IMR-90 (cell line): ENCODE data around the gene RAD51B. TPM values are rescaled to one million over a fixed set of nuclear protein-coding genes. Genes with fewer than 3 reads are reported as not detected.

Source experiments
- ATAC-seq: fragments of 200-7000 bp; cut with Tn5 transposase; 2 replicates; pipeline ENCODE4 v1.9.1; 2020; ENCODE audit warnings: low read depth, mild to moderate bottlenecking, moderate library complexity
- BruUV-seq: library from RNA; stranded (reverse); fragments of 400-500 nt; replicated peaks from 2 replicates; lab custom pipeline; 2021; lab: Mats Ljungman, UMichigan
- CTCF ChIA-PET: fragments of 300-600 bp; formaldehyde crosslinking; extraction: SDS; loops from one replicate; lab custom pipeline; 2021; ENCODE audit warnings: antibody characterized with exemption; lab: Yijun Ruan, JAX
- POLR2A ChIA-PET: fragments of 300-600 bp; sonication (Branson Sonifier 250); formaldehyde crosslinking; loops from one replicate; lab custom pipeline; 2022; ENCODE audit warnings: antibody characterized with exemption; ENCODE audit not compliant: unreplicated experiment; lab: Charles Lee
- DNase-seq: peaks from one replicate; pipeline ENCODE4 v3.0.0; 2013
- H2AFZ ChIP-seq: replicated peaks from 2 replicates; pipeline ENCODE3; 2013; ENCODE audit warnings: low read length, mild to moderate bottlenecking; ENCODE audit not compliant: poor library complexity
- H2AK5ac ChIP-seq: 2 replicates; pipeline ENCODE4 v1.6.1; 2013; ENCODE audit warnings: low read depth, low read length, inconsistent platforms
- H2AK9ac ChIP-seq: replicated peaks from 2 replicates; pipeline ENCODE3; 2013; ENCODE audit warnings: mild to moderate bottlenecking, low read depth, low read length, moderate library complexity; ENCODE audit not compliant: poor library complexity
- H2BK120ac ChIP-seq: 2 replicates; pipeline ENCODE4 v1.6.1; 2013; ENCODE audit warnings: low read depth, low read length, inconsistent platforms
- H2BK15ac ChIP-seq: 3 replicates; pipeline ENCODE4 v1.6.1; 2013; ENCODE audit warnings: low read depth, low read length, inconsistent platforms
- H2BK20ac ChIP-seq: 2 replicates; pipeline ENCODE4 v1.6.1; 2013; ENCODE audit warnings: low read depth, mild to moderate bottlenecking, inconsistent platforms, low read length, moderate library complexity
- H2BK5ac ChIP-seq: 2 replicates; pipeline ENCODE4 v1.6.1; 2013; ENCODE audit warnings: mild to moderate bottlenecking, low read depth, low read length, inconsistent platforms; ENCODE audit not compliant: poor library complexity, severe bottlenecking
- H3K14ac ChIP-seq: replicated peaks from 2 replicates; pipeline ENCODE4 v1.6.1; 2013; ENCODE audit warnings: low read depth, low read length, inconsistent platforms
- H3K18ac ChIP-seq: 2 replicates; pipeline ENCODE4 v1.6.1; 2013; ENCODE audit warnings: low read depth, low read length, control low read depth
- H3K23ac ChIP-seq: 2 replicates; pipeline ENCODE4 v1.6.1; 2013; ENCODE audit warnings: low read depth, low read length, inconsistent platforms
- H3K27ac ChIP-seq: 2 replicates; pipeline ENCODE4 v1.5.1; 2013; ENCODE audit warnings: mild to moderate bottlenecking, control low read depth, low read length; ENCODE audit not compliant: insufficient read depth
- H3K27me3 ChIP-seq: 2 replicates; pipeline ENCODE4 v1.6.1; 2013; ENCODE audit warnings: low read length; ENCODE audit not compliant: control insufficient read depth, insufficient read depth
- H3K36me3 ChIP-seq: 2 replicates; pipeline ENCODE4 v1.6.1; 2013; ENCODE audit warnings: low read length, mixed read lengths; ENCODE audit not compliant: control insufficient read depth, insufficient read depth
- H3K4ac ChIP-seq: 2 replicates; pipeline ENCODE4 v1.6.1; 2013; ENCODE audit warnings: low read depth, low read length, inconsistent platforms
- H3K4me1 ChIP-seq: 2 replicates; pipeline ENCODE4 v1.6.1; 2013; ENCODE audit warnings: low read length, mixed read lengths; ENCODE audit not compliant: control insufficient read depth, insufficient read depth
- H3K4me2 ChIP-seq: 2 replicates; pipeline ENCODE4 v1.6.1; 2013; ENCODE audit warnings: low read depth, mild to moderate bottlenecking, control low read depth, low read length, moderate library complexity
- H3K4me3 ChIP-seq: 2 replicates; pipeline ENCODE4 v1.5.1; 2013; ENCODE audit warnings: low read depth, mild to moderate bottlenecking, control low read depth, low read length, moderate library complexity; ENCODE audit not compliant: insufficient read depth
- H3K56ac ChIP-seq: 2 replicates; pipeline ENCODE4 v1.6.1; 2013; ENCODE audit warnings: low read length, inconsistent platforms; ENCODE audit not compliant: insufficient read depth; ENCODE audit errors: extremely low read depth
- H3K79me1 ChIP-seq, 2 experiments: 2 replicates each; pipeline ENCODE4 v1.6.1; 2013; ENCODE audit warnings: low read length in 2 of 2, inconsistent platforms in 1 of 2, low read depth in 1 of 2
- H3K9ac ChIP-seq: 2 replicates; pipeline ENCODE4 v1.6.1; 2013; ENCODE audit warnings: low read depth, low read length, control low read depth
- H3K9me1 ChIP-seq: 2 replicates; pipeline ENCODE4 v1.6.1; 2013; ENCODE audit warnings: low read length, inconsistent platforms; ENCODE audit not compliant: insufficient read depth
- H3K9me3 ChIP-seq: 2 replicates; pipeline ENCODE4 v1.6.1; 2013; ENCODE audit warnings: low read length; ENCODE audit not compliant: control insufficient read depth, insufficient read depth
- H4K20me1 ChIP-seq: 2 replicates; pipeline ENCODE4 v1.6.1; 2013; ENCODE audit warnings: low read length, inconsistent platforms; ENCODE audit not compliant: insufficient read depth
- H4K5ac ChIP-seq: 2 replicates; pipeline ENCODE4 v1.6.1; 2013; ENCODE audit warnings: mild to moderate bottlenecking, low read depth, low read length, control low read depth
- H4K8ac ChIP-seq, 2 experiments: 2 replicates each; pipeline ENCODE4 v1.6.1; 2013; ENCODE audit warnings: low read depth in 2 of 2, low read length in 2 of 2, control low read depth in 1 of 2, inconsistent platforms in 1 of 2
- H4K91ac ChIP-seq: 2 replicates; pipeline ENCODE4 v1.6.1; 2013; ENCODE audit warnings: low read depth, low read length, inconsistent platforms; ENCODE audit not compliant: insufficient read depth
- BHLHE40 ChIP-seq: fragments of 150-350 bp; IDR thresholded peaks from 2 replicates; pipeline ENCODE4 v1.6.1; 2016; ENCODE audit warnings: mild to moderate bottlenecking, low read depth, low read length
- ELK1 ChIP-seq: fragments of 150-350 bp; IDR thresholded peaks from 2 replicates; pipeline ENCODE4 v1.6.1; 2016; ENCODE audit warnings: low read depth, mild to moderate bottlenecking, low read length, moderate library complexity, borderline replicate concordance
- MAZ ChIP-seq: IDR thresholded peaks from 2 replicates; pipeline ENCODE4 v1.6.1; 2012; ENCODE audit warnings: low read depth, mild to moderate bottlenecking, low read length, improper control_type of control experiment, moderate library complexity, borderline replicate concordance
- MXI1 ChIP-seq: IDR thresholded peaks from 2 replicates; pipeline ENCODE4 v1.6.1; 2012; ENCODE audit warnings: low read depth, mild to moderate bottlenecking, low read length, moderate library complexity, borderline replicate concordance
- POLR2A ChIP-seq: IDR thresholded peaks from 2 replicates; pipeline ENCODE4 v1.6.1; 2012; ENCODE audit warnings: mild to moderate bottlenecking, low read depth, low read length
- RAD21 ChIP-seq: IDR thresholded peaks from 2 replicates; pipeline ENCODE4 v1.6.1; 2012; ENCODE audit warnings: low read length, improper control_type of control experiment
- RCOR1 ChIP-seq: IDR thresholded peaks from 2 replicates; pipeline ENCODE4 v1.6.1; 2012; ENCODE audit warnings: mild to moderate bottlenecking, low read length, improper control_type of control experiment; ENCODE audit not compliant: insufficient replicate concordance
- SMC3 ChIP-seq: fragments of 150-350 bp; IDR thresholded peaks from 2 replicates; pipeline ENCODE4 v1.6.1; 2016; ENCODE audit warnings: low read depth, mild to moderate bottlenecking, antibody characterized with exemption, low read length, moderate library complexity
- WGBS, 2 experiments: methylation state at CpG; one replicate each; pipeline versions ENCODE4 v1.1.5 to v1.1.7; 2013; ENCODE audit warnings: missing lambda C conversion rate in 2 of 2; ENCODE audit not compliant: insufficient read length in 1 of 2; ENCODE audit errors: extremely low coverage in 2 of 2; 5-methylcytosine and 5-hydroxymethylcytosine counted together
- dilution Hi-C: fragments of 300-500 bp; cut with HindIII; formaldehyde crosslinking; loops from one replicate; pipeline ENCODE4 v1.14.3; 2018; ENCODE audit warnings: low sequenced_read_pairs; ENCODE audit not compliant: unreplicated experiment
- in situ Hi-C: fragments of 300-500 bp; cut with MboI; formaldehyde crosslinking; loops from 3 replicates; pipeline ENCODE4 v1.14.3; 2019; ENCODE audit warnings: low sequenced_read_pairs, inconsistent platforms, mixed read lengths
- intact Hi-C: fragments of 100-400 bp; cut with micrococcal nuclease; formaldehyde crosslinking; loops from 2 replicates; pipeline ENCODE4 v1.10.0; 2022
- polyA plus RNA-seq, 3 experiments: library from polyadenylated mRNA; depleted of rRNA; stranded (reverse); fragments of >200 nt; gene quantifications; 2 replicates each; pipeline ENCODE4 v1.2.3, GENCODE V29; 2012; ENCODE audit warnings: low replicate concordance in 1 of 3
- total RNA-seq: library from RNA; depleted of rRNA; stranded (reverse); fragments of >200 nt; gene quantifications from 2 replicates; pipeline ENCODE4 v1.2.3, GENCODE V29; 2012

RAD51B gene
- total and polyA plus RNA-seq, 2 of the 4 experiments (the other 2 are of a cell fraction), result 5.1 to 18.8 TPM

GRCh38 chr14:68379510-68380328 is 560.1 kb downstream of the RAD51B start:
- ChIA-PET CTCF (no interaction called here), POLR2A (no interaction called here)
- Histone ChIP-seq H3K14ac (0 out of 2 replicates have a peak overlapping the region, but pooled peaks have one; percentile 5), H3K9me1 (peaks cover 8% of the 10 kb centered on the region), H2AK9ac (no peak overlapping the region), H3K27me3 (no peaks in the 10 kb centered on the region), H3K18ac (peak overlapping the region; percentile 13; the same call in 1 of the 2 replicates), H3K4me3 (no peak overlapping the region), H4K91ac (peak overlapping the region; percentile 11), H2AFZ (no peak overlapping the region), H2BK20ac (peak overlapping the region; percentile 50; the same call in 1 of the 2 replicates), H4K8ac (no peak overlapping the region; a peak in 1 of 4 replicates), H4K5ac (no peak overlapping the region), H2BK120ac (peak overlapping the region; percentile 14; the same call in 1 of the 2 replicates), H3K36me3 (no peaks in the 10 kb centered on the region), H3K4ac (0 out of 2 replicates have a peak overlapping the region, but pooled peaks have one; percentile 3), H3K79me1 (no peaks in the 10 kb centered on the region), H3K4me2 (no peak overlapping the region), H3K4me1 (peaks cover 11% of the 10 kb centered on the region), H3K27ac (no peak overlapping the region), H2AK5ac (peak overlapping the region; percentile 11; the same call in 1 of the 2 replicates), H2BK5ac (no peak overlapping the region), H3K9me3 (no peaks in the 10 kb centered on the region), H3K9ac (no peak overlapping the region), H3K23ac (peak overlapping the region; percentile 28; the same call in 1 of the 2 replicates), H2BK15ac (peak overlapping the region; percentile 65; the same call in 2 of the 3 replicates), H3K56ac (no peak overlapping the region), H4K20me1 (no peaks in the 10 kb centered on the region)
- intact Hi-C loops, result no loop called here
- dilution Hi-C loops, result no loop called here
- no peak for TF ChIP-seq MAZ
- no peak for TF ChIP-seq POLR2A
- TF ChIP-seq MXI1, result no peak
- no peak for TF ChIP-seq RCOR1
- TF ChIP-seq BHLHE40, result no peak
- TF ChIP-seq SMC3, result no peak
- no peak for TF ChIP-seq ELK1
- TF ChIP-seq RAD21, result no peak
- no TSS peak for BruUV-seq
- in situ Hi-C loops, result no loop called here
- DNase-seq (no peak), ATAC-seq (no peak)
- no CpG with 5 or more reads among the region's 8 CpGs for WGBS, 2 experiments
